HAP-1 (cell line): ENCODE measurements around the gene DLG2.
A peak's percentile ranks its signal among the peaks of the same experiment; 100 is the strongest.

Experiments used
- DNase-seq, 2 experiments: peaks; one replicate each; pipeline ENCODE4 v3.0.0-alpha.2; 2016 to 2020; ENCODE audit warnings: low spot score in 2 of 2
- H3K27me3 ChIP-seq: fragments of 250-450 bp; sonication (Bioruptor Pico); 2 replicates; pipeline ENCODE4 v1.5.1; 2020; ENCODE audit warnings: low read depth, mild to moderate bottlenecking, moderate library complexity
- H3K36me3 ChIP-seq: fragments of 250-450 bp; sonication (Bioruptor Pico); replicated peaks from 2 replicates; pipeline ENCODE4 v1.5.1; 2020; ENCODE audit warnings: mild to moderate bottlenecking
- H3K4me1 ChIP-seq: fragments of 250-450 bp; sonication (Bioruptor Pico); 2 replicates; pipeline ENCODE4 v1.5.1; 2020; ENCODE audit warnings: mild to moderate bottlenecking
- H3K4me3 ChIP-seq: fragments of 250-450 bp; sonication (Bioruptor Pico); 2 replicates; pipeline ENCODE4 v1.5.1; 2020; ENCODE audit warnings: mild to moderate bottlenecking, moderate library complexity
- H3K9me3 ChIP-seq: fragments of 250-450 bp; sonication (Bioruptor Pico); 2 replicates; pipeline ENCODE4 v1.5.1; 2020; ENCODE audit warnings: mild to moderate bottlenecking, moderate library complexity
- in situ Hi-C: fragments of 300-500 bp; cut with MboI; formaldehyde crosslinking; loops from 3 replicates; pipeline ENCODE4 v1.14.3; 2020; ENCODE audit warnings: low sequenced_read_pairs, inconsistent platforms, mixed read lengths

DLG2 gene

DNA sequence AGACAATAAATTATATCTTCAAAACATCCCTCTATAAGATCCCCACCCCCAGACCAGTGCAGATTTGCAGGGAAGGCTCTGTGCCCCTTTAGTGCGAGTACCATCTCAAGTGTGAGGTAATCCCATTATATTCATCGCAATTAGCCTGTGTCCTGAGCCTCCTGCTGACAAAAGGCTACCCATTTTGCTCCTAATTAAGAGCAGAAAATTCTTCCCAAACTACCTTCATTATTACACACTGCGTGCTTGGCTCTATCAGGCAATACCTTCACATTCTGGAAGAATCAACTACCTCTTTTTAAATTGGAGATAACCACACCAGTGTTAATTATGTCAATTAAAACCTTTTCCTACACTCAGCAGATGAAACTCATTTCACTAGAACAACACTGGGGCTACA is 1207.5 kb downstream of the DLG2 start:
- DNase-seq, result no peak
- Histone ChIP-seq H3K27me3 (no peaks in the 10 kb centered on the region), H3K4me1 (peaks cover 7% of the 10 kb centered on the region), H3K4me3 (no peak overlapping the region), H3K36me3 (no peaks in the 10 kb centered on the region), H3K9me3 (no peaks in the 10 kb centered on the region)
- in situ Hi-C loops, result no loop called here

DNA sequence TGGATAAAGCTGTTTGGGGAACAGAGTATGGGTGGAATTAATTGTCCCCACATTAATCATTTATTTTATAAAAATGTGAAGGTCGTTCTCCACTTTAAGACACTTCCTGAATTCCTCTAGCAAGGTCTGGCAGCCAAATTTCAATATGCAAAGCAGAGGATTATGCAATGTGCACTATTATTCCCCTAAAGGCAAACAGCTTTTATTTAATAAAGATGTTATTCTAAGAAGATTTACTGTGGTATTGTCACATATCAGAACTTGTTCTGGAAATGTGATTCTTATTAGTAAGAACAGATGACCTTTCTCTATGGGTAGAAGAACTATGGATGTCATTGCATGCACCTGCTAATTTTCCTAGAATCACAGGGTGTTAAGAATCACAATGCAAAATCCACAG is 1212.2 kb downstream of the DLG2 start:
- Histone ChIP-seq H3K4me3 (no peak overlapping the region), H3K4me1 (peaks cover 15% of the 10 kb centered on the region), H3K27me3 (no peaks in the 10 kb centered on the region), H3K9me3 (no peaks in the 10 kb centered on the region), H3K36me3 (no peaks in the 10 kb centered on the region)
- in situ Hi-C loops, result no loop called here
- DNase-seq, result peak in 1 of 2 experiments; percentile 64

DNA sequence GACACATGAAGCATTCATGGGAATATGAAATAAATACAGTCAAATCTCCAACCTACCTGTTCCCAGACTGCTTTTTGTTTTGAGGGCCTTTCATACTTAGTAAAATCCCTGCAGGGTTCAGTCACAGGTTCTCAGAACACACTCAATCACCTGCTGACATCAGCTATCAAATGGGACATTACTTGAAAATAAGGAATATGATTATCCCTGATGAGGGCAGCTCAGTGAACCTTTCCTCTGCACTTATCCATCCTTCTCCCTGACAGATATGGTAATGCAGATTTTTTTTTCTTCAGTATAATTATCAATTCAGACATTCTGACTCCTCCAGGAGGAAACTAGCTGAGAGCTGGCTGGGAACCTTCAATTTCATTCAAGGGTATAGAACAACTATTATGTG is 1213.6 kb downstream of the DLG2 start:
- H3K4me1 ChIP-seq, result peaks cover 28% of the 10 kb centered on the region
- DNase-seq, result no peak
- no peaks in the 10 kb centered on the region for H3K36me3 ChIP-seq
- H3K9me3 ChIP-seq, result no peaks in the 10 kb centered on the region
- H3K27me3 ChIP-seq, result no peaks in the 10 kb centered on the region
- H3K4me3 ChIP-seq, result no peak overlapping the region
- in situ Hi-C loops, result no loop called here

DNA sequence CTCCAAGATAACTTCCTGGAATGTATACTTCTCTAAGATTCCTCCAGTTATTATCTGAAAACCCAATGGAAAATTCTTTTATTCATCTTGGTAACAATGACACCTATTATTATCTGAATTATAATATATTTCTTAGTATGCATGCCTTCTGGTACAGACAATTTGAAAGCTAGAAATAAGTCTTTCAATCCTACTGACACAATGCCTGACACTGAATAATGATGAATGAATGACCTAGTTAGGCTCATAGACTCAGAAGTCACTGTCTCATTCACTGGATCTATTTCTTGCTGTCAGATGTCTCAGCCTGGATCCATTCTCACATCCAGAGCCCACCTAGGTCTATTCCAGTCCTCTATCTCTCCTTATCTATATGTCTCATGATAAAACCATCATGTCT is 1214.3 kb downstream of the DLG2 start:
- in situ Hi-C loops, result no loop called here
- DNase-seq, result no peak
- Histone ChIP-seq H3K4me3 (no peak overlapping the region), H3K4me1 (peaks cover 29% of the 10 kb centered on the region), H3K27me3 (no peaks in the 10 kb centered on the region), H3K9me3 (no peaks in the 10 kb centered on the region), H3K36me3 (no peaks in the 10 kb centered on the region)

DNA sequence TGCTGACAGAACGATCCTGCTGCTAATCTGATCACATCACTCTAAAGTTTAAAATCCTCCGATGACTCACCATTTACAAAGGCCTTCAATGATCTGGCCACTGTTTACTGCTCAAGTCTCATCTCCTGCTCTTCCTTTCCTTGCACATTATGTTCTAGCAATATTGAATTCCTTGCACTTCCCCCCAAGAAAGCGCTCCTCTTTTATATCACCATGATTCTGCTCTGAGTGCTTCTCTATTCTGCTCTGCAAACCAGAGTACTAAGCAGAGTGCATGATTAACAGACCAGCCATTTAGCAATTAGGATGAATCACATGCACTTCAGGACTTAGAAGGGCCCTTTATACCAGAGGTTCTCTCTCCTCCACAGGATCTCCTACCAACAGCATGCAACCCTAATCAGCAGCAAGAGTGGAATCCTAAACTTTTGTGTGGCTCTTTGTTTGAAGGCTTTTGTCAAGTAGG is 1218.2 kb downstream of the DLG2 start:
- peak; percentile 42 to 87 for DNase-seq
- H3K36me3 ChIP-seq, result no peaks in the 10 kb centered on the region

DNA sequence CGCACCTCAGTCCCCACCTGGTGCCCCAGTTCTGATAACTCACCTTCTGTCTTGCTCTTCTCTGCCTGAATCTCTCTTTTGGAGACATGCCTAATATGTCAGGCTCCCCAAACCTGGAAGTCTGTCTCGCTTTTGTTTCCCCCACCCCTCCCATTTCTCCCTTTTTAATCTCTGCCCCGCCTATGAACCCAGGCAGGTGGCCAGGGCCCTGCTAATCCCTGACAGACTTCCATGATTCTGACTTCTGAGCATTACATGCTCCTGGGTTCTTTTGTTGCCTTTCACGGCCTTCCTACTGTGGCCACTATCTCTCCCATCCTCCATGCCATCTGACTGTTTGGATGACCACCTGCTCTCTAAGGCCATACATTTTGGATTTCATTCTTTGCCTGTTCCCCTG is 1220.1 kb downstream of the DLG2 start:
- DNase-seq, result no peak
- no peaks in the 10 kb centered on the region for H3K27me3 ChIP-seq
- H3K9me3 ChIP-seq, result no peaks in the 10 kb centered on the region
- peaks cover 19% of the 10 kb centered on the region for H3K4me1 ChIP-seq
- no peaks in the 10 kb centered on the region for H3K36me3 ChIP-seq
- in situ Hi-C loops, result loop anchor here (10.0 kb wide), 1 partner anchor 118 kb away; no protein-coding TSS in a partner anchor
- H3K4me3 ChIP-seq, result no peak overlapping the region

More for the DNA sequence above, 1218.2 kb downstream of the DLG2 start:
- peaks cover 19% of the 10 kb centered on the region for H3K4me1 ChIP-seq
- no peaks in the 10 kb centered on the region for H3K9me3 ChIP-seq
- no peaks in the 10 kb centered on the region for H3K27me3 ChIP-seq
- in situ Hi-C loops, result loop anchor here (10.0 kb wide), 1 partner anchor 116 kb away; no protein-coding TSS in a partner anchor
- H3K4me3 ChIP-seq, result no peak overlapping the region

DNA sequence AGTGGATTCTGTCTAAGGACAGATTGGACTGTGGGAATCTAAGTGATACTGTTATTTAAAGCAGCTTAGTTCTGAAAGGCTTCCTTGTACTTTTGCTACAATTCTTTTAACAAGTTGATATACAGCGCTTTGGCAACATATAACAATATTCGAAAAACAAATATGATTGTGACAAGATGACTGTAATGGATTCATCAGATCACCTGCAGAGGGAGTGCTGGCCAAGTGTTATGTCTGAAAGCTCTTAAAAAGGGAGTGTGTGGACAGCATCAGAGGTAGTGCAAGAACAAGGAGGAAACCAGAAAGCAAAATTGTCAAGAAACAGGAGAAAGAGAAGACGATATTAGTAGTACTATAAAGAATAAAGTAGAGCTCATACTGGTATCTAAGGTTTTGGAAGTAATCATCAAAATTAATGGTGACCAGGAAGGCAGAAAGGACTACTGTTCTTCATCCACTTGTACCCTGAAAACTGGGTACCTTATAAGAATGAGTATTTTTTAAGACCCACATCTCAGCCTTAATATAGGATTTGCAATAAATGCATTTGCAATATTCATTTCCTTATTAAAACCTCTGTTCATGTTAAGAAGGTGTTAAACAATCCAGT is 1229.0 kb downstream of the DLG2 start:
- in situ Hi-C loops, result loop anchor here (25.0 kb wide), 1 partner anchor 561 kb away; no protein-coding TSS in a partner anchor
- DNase-seq, result peak; percentile 54 to 55

DNA sequence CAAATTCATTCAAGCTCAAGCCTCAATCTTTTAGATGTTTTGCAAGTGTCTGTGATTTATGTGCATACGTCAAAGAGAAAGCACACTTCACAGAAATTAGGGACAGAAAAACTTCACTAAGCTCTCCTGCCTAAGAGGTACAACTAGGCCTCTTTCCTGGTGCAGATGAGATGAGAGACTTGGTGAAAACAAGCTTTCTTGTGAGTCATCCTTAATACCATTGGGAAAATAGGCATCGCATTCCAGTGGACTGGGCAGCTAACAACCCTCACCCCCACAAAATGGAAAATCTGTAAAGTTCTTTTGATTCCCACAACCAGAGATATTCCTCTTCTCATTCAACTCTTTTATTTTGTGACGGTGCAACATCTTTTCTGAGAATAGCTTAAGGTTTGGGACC is 1230.6 kb downstream of the DLG2 start:
- in situ Hi-C loops, result loop anchor here (25.0 kb wide), 1 partner anchor 559 kb away; no protein-coding TSS in a partner anchor
- Histone ChIP-seq H3K4me3 (no peak overlapping the region), H3K9me3 (no peaks in the 10 kb centered on the region), H3K27me3 (no peaks in the 10 kb centered on the region), H3K36me3 (no peaks in the 10 kb centered on the region), H3K4me1 (no peaks in the 10 kb centered on the region)
- no peak for DNase-seq

More for the DNA sequence above, 1229.0 kb downstream of the DLG2 start:
- Histone ChIP-seq H3K4me3 (no peak overlapping the region), H3K4me1 (no peaks in the 10 kb centered on the region), H3K36me3 (no peaks in the 10 kb centered on the region), H3K27me3 (no peaks in the 10 kb centered on the region), H3K9me3 (no peaks in the 10 kb centered on the region)

DNA sequence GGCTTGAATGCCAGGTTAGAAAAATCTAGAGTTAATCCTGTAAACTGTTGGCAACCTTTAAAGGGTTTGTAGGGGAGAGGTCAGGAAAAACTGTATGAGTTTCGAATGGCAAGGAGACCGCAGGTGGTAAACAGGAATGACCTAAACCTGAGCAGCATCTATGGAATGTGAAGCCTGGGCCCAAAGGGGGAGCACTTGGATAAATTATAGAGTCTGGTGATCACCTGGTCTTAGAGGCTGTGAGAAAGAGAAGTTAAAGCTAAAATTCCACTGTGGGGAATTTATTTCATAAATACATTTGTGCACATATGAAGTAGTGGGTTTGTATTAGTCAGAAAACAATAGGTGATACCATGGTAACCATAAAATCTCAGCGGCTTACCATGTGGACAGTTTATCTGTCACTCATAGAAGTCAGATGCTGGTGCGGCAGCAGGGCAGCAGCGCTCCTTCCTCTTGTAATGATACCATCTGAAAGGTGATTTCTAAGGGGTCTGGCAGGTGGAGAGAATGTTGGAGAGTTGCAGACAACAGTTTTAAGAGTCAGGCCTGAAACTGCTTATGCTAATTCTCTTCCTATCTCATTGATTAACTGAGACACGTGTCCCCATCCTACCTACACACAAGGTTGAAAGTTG is 1236.6 kb downstream of the DLG2 start:
- Histone ChIP-seq H3K4me3 (no peak overlapping the region), H3K36me3 (no peaks in the 10 kb centered on the region), H3K27me3 (no peaks in the 10 kb centered on the region), H3K4me1 (peaks cover 3% of the 10 kb centered on the region), H3K9me3 (no peaks in the 10 kb centered on the region)
- in situ Hi-C loops, result loop anchor here (25.0 kb wide), 1 partner anchor 553 kb away; no protein-coding TSS in a partner anchor
- DNase-seq, result peak; percentile 26 to 45

DNA sequence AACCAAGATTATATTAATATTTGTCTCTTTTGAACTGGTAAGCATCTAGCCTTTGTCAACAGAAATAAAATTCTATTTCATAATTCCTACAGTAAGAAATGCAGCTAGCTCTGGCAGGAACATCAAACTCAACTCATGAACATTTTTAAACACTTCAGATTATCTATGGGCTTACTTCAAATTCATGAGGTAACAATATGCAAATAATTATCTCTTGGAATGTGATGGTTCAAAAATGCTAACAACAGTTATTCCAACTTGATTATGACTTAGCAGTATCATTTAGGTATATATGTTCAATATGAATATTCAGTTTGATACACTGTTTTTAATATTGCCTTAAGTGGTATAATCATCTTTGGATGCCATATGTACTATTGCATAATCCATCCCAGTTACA is 1237.4 kb downstream of the DLG2 start:
- Histone ChIP-seq H3K4me1 (peaks cover 3% of the 10 kb centered on the region), H3K9me3 (no peaks in the 10 kb centered on the region), H3K36me3 (no peaks in the 10 kb centered on the region), H3K27me3 (no peaks in the 10 kb centered on the region), H3K4me3 (no peak overlapping the region)
- in situ Hi-C loops, result loop anchor here (25.0 kb wide), 1 partner anchor 552 kb away; no protein-coding TSS in a partner anchor
- DNase-seq, result no peak

DNA sequence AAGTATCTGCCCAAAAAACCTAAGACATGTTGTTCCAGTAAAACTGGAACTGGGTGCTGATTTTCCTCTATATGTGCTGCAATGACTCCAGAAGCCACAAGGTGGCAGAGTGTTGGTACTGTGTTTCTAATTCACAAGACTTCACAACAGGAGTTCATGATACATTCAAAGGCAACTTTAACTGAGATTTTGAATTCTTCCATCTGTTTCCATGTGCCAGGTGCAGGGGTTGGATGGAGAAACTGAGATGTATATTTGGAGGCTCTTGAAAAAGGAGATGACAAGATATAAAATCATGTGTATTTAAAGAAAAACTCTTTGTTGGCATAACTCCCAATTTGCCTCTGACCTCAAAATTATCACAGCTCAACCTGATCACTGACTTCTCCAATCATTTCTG is 1242.4 kb downstream of the DLG2 start:
- in situ Hi-C loops, result loop anchor here (25.0 kb wide), 1 partner anchor 547 kb away; no protein-coding TSS in a partner anchor
- H3K9me3 ChIP-seq, result no peaks in the 10 kb centered on the region
- H3K4me1 ChIP-seq, result no peaks in the 10 kb centered on the region; the same call in 1 of the 2 replicates
- H3K27me3 ChIP-seq, result no peaks in the 10 kb centered on the region
- DNase-seq, result peak; percentile 54 to 68
- no peak overlapping the region for H3K4me3 ChIP-seq
- H3K36me3 ChIP-seq, result no peaks in the 10 kb centered on the region

DNA sequence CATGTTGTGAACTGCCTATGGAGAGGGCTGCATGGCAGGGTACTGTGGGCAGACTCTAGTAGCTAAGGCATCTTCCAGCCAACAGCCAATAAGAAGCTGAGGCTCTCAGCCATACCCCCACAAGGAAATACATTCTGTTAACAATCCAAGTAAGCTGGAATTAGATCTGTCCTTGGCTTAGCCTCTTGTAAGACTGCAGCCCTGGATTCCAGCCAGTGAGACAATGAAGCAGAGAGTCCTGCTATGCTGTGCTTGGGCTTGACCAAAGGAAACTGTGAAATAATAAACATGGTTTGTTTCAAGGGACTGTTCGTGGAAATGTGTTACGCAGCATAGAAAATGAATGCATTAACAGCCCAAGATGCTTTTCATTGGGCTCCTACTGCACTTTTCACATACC is 1243.6 kb downstream of the DLG2 start:
- Histone ChIP-seq H3K4me1 (no peaks in the 10 kb centered on the region), H3K4me3 (no peak overlapping the region), H3K9me3 (no peaks in the 10 kb centered on the region), H3K27me3 (no peaks in the 10 kb centered on the region), H3K36me3 (no peaks in the 10 kb centered on the region)
- DNase-seq, result no peak
- in situ Hi-C loops, result loop anchor here (25.0 kb wide), 1 partner anchor 546 kb away; no protein-coding TSS in a partner anchor

DNA sequence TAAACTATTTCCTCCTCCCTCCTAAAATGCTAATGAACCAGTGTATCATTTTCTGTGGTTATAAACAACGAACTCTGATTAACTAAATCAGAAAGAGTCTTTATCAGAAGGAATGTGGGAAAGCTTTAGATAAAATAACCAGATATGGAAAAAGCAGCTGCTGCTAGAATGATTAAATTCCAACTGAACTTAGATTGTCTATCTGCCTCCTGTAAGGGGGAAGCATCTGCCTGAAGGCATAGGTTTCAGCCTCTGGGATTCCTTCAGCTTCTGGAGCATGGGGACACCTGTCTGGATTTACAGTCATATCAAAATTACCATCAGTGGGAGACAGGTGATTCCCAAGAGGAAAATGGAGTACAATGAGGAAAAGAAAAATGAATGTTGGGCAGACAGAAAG is 1245.5 kb downstream of the DLG2 start:
- in situ Hi-C loops, result loop anchor here (25.0 kb wide), 1 partner anchor 544 kb away; no protein-coding TSS in a partner anchor
- no peak for DNase-seq
- no peak overlapping the region for H3K4me3 ChIP-seq
- no peaks in the 10 kb centered on the region for H3K36me3 ChIP-seq
- no peaks in the 10 kb centered on the region for H3K4me1 ChIP-seq
- H3K27me3 ChIP-seq, result no peaks in the 10 kb centered on the region
- H3K9me3 ChIP-seq, result no peaks in the 10 kb centered on the region

DNA sequence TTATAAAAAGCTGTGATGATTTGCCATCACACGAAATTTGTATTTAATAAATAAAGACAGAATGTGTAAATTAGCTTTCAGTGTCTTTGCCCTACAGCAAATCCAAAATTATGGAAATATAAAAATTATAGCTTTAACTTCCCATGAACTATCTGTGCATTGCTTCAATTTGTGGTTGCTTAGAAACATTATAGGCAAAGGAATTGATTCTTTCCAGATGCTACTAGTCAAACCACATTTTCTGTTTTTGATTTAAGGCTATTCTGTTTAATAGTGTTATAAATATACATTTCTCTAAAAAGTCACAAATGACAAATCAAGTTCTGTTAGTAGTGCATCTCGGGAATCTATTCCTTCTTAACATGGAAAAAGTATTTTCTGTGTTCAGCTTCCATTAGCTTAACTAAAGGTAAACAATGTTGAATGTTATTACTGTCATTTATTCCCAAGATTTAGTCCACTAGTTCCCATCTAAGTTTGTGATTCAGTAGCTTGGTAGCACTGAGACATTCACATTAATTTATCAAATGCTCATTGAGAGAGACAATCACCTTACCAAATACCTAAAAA is 1254.7 kb downstream of the DLG2 start:
- in situ Hi-C loops, result no loop called here
- H3K4me3 ChIP-seq, result no peak overlapping the region

More for the DNA sequence above, 1254.7 kb downstream of the DLG2 start:
- Histone ChIP-seq H3K4me1 (peaks cover 8% of the 10 kb centered on the region), H3K9me3 (no peaks in the 10 kb centered on the region), H3K27me3 (no peaks in the 10 kb centered on the region), H3K36me3 (no peaks in the 10 kb centered on the region)
- no peak for DNase-seq
